ENCODE results near the gene LMO4. TPM values are rescaled to one million over a fixed set of nuclear protein-coding genes. Genes with fewer than 3 reads are reported as not detected.

Gene LMO4
- polyA plus RNA-seq, 2 of the 4 experiments (the other 2 are of a cell fraction), result 54.7 to 68.9 TPM

DNA sequence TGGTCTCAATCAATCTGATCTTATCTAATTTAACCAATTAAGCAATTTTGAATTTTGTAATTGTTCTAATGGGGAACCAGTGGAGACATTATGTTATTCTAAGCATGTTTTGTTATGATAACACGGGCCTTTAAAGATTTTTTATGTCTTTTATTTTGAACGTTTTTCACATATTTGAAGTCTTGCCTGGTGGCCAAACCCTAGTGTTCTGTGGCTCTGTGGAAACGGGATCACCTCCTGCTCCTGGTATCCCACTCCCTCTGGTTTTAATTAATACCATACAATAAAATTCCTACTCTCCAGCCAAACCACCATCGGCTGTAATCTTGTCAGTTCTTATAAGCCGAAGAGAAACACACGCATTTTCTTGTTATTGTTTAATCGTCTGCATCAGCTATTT is 22.9 kb upstream of the LMO4 start:
- 68% methylated on average over 7 of the region's 7 CpGs for WGBS (ENCODE audit: missing lambda C conversion rate)
- TF ChIP-seq HEYL (CRISPR knock-in tag; IDR thresholded peaks at IDR 0.05) (no peak), POLR2AphosphoS2 (conservative IDR thresholded peaks at IDR 0.05; ENCODE audit: low read length) (no peak), POLR2A (IDR thresholded peaks at IDR 0.05; ENCODE audit: low read length) (no peak), SREBF2 (IDR thresholded peaks at IDR 0.05) (no peak), ZC3H11A (IDR thresholded peaks at IDR 0.05) (no peak)
- TF ChIP-seq, protein P1, sequence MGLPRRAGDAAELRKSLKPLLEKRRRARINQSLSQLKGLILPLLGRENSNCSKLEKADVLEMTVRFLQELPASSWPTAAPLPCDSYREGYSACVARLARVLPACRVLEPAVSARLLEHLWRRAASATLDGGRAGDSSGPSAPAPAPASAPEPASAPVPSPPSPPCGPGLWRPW (IDR thresholded peaks at IDR 0.05), result no peak
- DNase-seq (ENCODE audit: low read depth in 1 of 2, low spot score in 1 of 2) (no peak), FAIRE-seq (no peak), ATAC-seq (no peak)
- ChIA-PET POLR2A (no interaction called here), CTCF (interaction anchor here (0.5 kb wide), 1 partner anchor 15 kb away, joined by 3 read pairs; no protein-coding TSS in a partner anchor)
- Histone ChIP-seq H3K4me3 (no peak overlapping the region), H3K9me3 (no peaks in the 10 kb centered on the region), H3K27ac (no peak overlapping the region), H3K4me2 (no peak overlapping the region), H3K4me1 (no peaks in the 10 kb centered on the region)

DNA sequence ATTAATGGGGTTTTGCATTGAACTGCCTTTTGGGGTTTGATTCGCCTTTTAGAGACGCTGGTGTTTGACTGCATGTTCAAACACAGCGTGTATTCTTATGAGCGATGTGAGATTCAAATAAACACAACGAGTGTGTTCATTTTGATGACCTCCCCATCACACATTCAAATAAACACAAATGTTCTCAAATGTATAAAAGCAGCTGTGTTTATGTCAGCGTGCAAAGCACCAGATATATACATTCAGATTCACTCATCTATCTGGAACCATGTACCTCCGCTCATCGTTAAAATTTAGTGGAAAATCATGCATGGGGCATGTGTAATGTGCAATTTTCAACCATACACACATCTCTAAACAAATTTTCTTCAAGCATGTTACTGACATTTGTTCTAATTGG is 21.4 kb upstream of the LMO4 start:
- H3K27ac ChIP-seq, result no peak overlapping the region
- CTCF ChIA-PET, result interaction anchor here (0.6 kb wide), 1 partner anchor 1382 kb away, joined by 3 read pairs; no protein-coding TSS in a partner anchor
- no peaks in the 10 kb centered on the region for H3K4me1 ChIP-seq
- 75% methylated on average over 8 of the region's 8 CpGs for WGBS (ENCODE audit: missing lambda C conversion rate)
- no peak overlapping the region for H3K4me2 ChIP-seq
- no peak for ATAC-seq
- POLR2A ChIA-PET, result no interaction called here
- H3K9me3 ChIP-seq, result no peaks in the 10 kb centered on the region
- FAIRE-seq, result no peak
- TF ChIP-seq POLR2A (IDR thresholded peaks at IDR 0.05; ENCODE audit: low read length), result no peak
- TF ChIP-seq, protein P2, sequence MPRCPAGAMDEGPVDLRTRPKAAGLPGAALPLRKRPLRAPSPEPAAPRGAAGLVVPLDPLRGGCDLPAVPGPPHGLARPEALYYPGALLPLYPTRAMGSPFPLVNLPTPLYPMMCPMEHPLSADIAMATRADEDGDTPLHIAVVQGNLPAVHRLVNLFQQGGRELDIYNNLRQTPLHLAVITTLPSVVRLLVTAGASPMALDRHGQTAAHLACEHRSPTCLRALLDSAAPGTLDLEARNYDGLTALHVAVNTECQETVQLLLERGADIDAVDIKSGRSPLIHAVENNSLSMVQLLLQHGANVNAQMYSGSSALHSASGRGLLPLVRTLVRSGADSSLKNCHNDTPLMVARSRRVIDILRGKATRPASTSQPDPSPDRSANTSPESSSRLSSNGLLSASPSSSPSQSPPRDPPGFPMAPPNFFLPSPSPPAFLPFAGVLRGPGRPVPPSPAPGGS (IDR thresholded peaks at IDR 0.05), result no peak
- no peak for TF ChIP-seq FOSB (CRISPR knock-in tag; IDR thresholded peaks at IDR 0.05)
- TF ChIP-seq HOXB13 (CRISPR knock-in tag; IDR thresholded peaks at IDR 0.05; ENCODE audit: low read depth), result no peak
- no peak for TF ChIP-seq ZSCAN20 (CRISPR knock-in tag; IDR thresholded peaks at IDR 0.05)
- no peak for TF ChIP-seq HOXB5 (CRISPR knock-in tag; IDR thresholded peaks at IDR 0.05)
- TF ChIP-seq CHD4 (IDR thresholded peaks at IDR 0.05; ENCODE audit: borderline replicate concordance), result no peak
- TF ChIP-seq RCOR1 (IDR thresholded peaks at IDR 0.05; ENCODE audit: low read depth, low read length), result no peak
- no peak for TF ChIP-seq FOXS1 (CRISPR knock-in tag; IDR thresholded peaks at IDR 0.05)
- TF ChIP-seq PHF8 (IDR thresholded peaks at IDR 0.05; ENCODE audit: borderline replicate concordance, low read depth), result no peak
- no peak for TF ChIP-seq EP300 (IDR thresholded peaks at IDR 0.05)
- TF ChIP-seq MAZ (IDR thresholded peaks at IDR 0.05; ENCODE audit: borderline replicate concordance, low read depth, low read length), result no peak
- TF ChIP-seq NR3C1 (IDR thresholded peaks at IDR 0.05), result no peak
- no peak for TF ChIP-seq POLR2AphosphoS2 (conservative IDR thresholded peaks at IDR 0.05; ENCODE audit: low read length)
- TF ChIP-seq MYC (IDR thresholded peaks at IDR 0.05; ENCODE audit: borderline replicate concordance, low read length), result no peak
- TF ChIP-seq, protein P1 (IDR thresholded peaks at IDR 0.05), result no peak
- TF ChIP-seq CEBPB (IDR thresholded peaks at IDR 0.05), result no peak
- no peak for TF ChIP-seq TFCP2L1 (CRISPR knock-in tag; IDR thresholded peaks at IDR 0.05)
- TF ChIP-seq HDAC2 (IDR thresholded peaks at IDR 0.05), result no peak
- no peak overlapping the region for H3K4me3 ChIP-seq
- DNase-seq (ENCODE audit: low read depth in 1 of 2, low spot score in 1 of 2), result no peak

DNA sequence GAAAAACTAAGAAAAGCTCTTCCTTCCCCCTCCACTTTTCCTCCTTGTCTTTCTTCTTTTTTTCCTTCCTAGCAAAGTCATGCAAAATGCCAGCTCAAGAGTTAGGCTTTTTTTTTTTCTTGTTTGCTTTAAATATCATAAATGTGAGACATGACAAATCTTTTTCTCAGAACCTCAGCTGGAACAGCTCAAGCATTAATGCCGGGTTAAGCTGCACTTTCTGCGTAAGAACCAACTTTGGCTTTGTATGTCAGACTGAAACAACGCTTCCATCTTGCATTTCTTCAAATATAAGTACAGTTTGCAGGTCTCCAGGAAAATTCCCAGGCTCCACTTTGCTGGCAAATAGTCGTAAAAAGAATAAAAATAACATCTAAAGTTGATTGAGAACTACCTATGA is 20.7 kb upstream of the LMO4 start:
- DNase-seq (ENCODE audit: low read depth in 1 of 2, low spot score in 1 of 2) (no peak), ATAC-seq (no peak), FAIRE-seq (no peak)
- H3K4me2 ChIP-seq, result no peak overlapping the region
- H3K27ac ChIP-seq, result no peak overlapping the region
- H3K9me3 ChIP-seq, result no peaks in the 10 kb centered on the region
- WGBS (ENCODE audit: missing lambda C conversion rate), result 56% methylated on average over 4 of the region's 4 CpGs
- ChIA-PET POLR2A (no interaction called here), CTCF (interaction anchor here (0.6 kb wide), 1 partner anchor 1381 kb away, joined by 3 read pairs; no protein-coding TSS in a partner anchor)
- H3K4me1 ChIP-seq, result no peaks in the 10 kb centered on the region
- H3K4me3 ChIP-seq, result no peak overlapping the region
- TF ChIP-seq NPAS2 (CRISPR knock-in tag; IDR thresholded peaks at IDR 0.05; ENCODE audit: borderline replicate concordance) (no peak), MAFK (IDR thresholded peaks at IDR 0.05; ENCODE audit: partially characterized antibody) (no peak), HEYL (CRISPR knock-in tag; IDR thresholded peaks at IDR 0.05) (no peak)
- TF ChIP-seq, protein P1 (IDR thresholded peaks at IDR 0.05), result no peak

Measured in A549 (cell line).